Breast epithelium (tissue), 3 donors: Measurements from ENCODE around the gene SAMD14.

Experiments
- CTCF ChIP-seq, 3 donors: fragments of 450-650 bp; IDR thresholded peaks; one replicate each; pipeline ENCODE4 v1.5.1; 2016 to 2017; ENCODE audit warnings: antibody characterized with exemption in 3 of 3, mild to moderate bottlenecking in 3 of 3, moderate library complexity in 3 of 3
- POLR2AphosphoS5 ChIP-seq, 3 donors: sonication (generic); formaldehyde crosslinking; IDR thresholded peaks; one replicate each; pipeline ENCODE4 v1.6.1; 2017; ENCODE audit warnings: antibody characterized with exemption in 3 of 3

DNA sequence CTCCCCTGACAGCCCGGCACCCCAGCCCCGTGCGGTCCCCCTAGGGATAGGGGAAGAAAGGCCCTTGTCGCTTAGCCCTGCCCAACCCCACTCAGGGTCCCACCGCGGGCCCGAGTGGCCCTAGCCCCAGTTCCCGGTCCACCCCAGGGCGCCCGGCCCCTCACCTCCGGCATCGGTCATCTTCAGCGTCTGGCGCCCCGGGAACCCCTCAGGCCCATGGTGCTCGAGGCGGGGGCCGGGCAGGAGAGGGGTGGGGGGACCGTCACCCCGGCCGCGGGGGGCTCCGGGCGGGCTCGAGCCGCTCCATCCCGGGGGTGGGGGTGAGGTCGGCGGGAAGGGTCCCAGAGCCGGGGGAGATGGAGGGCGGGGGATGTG is 620 bp downstream of the SAMD14 start:
- TF ChIP-seq CTCF (IDR thresholded peaks at IDR 0.05) (no peak), POLR2AphosphoS5 (IDR thresholded peaks at IDR 0.05) (no peak)
